HG03175 (cell line): Measurements from ENCODE around the gene FANK1.

Source experiments
- ATAC-seq: cut with Tn5 transposase; IDR thresholded peaks from one replicate; pipeline ENCODE4 v1.9.1; 2021; ENCODE audit warnings: mild to moderate bottlenecking, moderate library complexity; ENCODE audit not compliant: unreplicated experiment

FANK1 gene

GRCh38 chr10:126058507-126058906, 162.1 kb downstream of the FANK1 start:
- ATAC-seq: no peak
